Measurements from ENCODE around the gene KNDC1.

Gene KNDC1

GRCh38 chr10:133183646-133184378, 23.8 kb downstream of the KNDC1 start:
- Mint-ChIP-seq H3K36me3 (ENCODE audit: insufficient read depth) (no peaks in the 10 kb centered on the region), H3K4me1 (ENCODE audit: low read depth in 2 of 2) (no peaks in the 10 kb centered on the region), H3K9me3 (no peaks in the 10 kb centered on the region), H3K27me3 (peaks cover 0 to 13% of the 10 kb centered on the region in 2 donors), H3K4me3 (no peak overlapping the region), H3K27ac (no peak overlapping the region)
- DNase-seq (no peak), ATAC-seq (replicated peaks) (no peak)

GRCh38 chr10:133184591-133185244, 24.7 kb downstream of the KNDC1 start:
- no peaks in the 10 kb centered on the region for H3K9me3 Mint-ChIP-seq
- no peak overlapping the region for H3K27ac Mint-ChIP-seq
- DNase-seq (no peak), ATAC-seq (replicated peaks) (no peak)
- no peaks in the 10 kb centered on the region for H3K36me3 Mint-ChIP-seq (ENCODE audit: insufficient read depth)
- no peaks in the 10 kb centered on the region for H3K4me1 Mint-ChIP-seq (ENCODE audit: low read depth in 2 of 2)
- H3K27me3 Mint-ChIP-seq = peaks cover 0 to 17% of the 10 kb centered on the region in 2 donors
- H3K4me3 Mint-ChIP-seq = no peak overlapping the region

DNA sequence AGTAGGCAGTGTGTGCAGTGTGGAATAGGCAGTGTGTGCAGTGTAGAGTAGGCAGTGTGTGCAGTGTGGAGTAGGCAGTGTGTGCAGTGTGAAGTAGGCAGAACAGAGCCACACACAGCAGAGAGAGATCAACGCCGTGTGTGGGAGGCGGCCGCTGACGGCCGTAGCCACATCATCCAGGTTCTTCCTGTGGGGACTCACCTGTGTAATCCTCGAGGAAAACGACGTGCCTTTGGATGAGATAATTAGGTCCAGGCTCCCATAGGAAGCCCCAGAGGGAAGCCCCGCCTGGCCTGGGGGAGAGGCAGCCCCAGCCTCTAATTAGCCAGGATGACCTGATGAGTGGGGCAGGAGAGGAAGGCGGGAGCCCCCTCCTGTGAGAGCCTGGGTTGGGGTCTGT, 25.4 kb downstream of the KNDC1 start:
- H3K4me3 Mint-ChIP-seq = no peak overlapping the region
- DNase-seq = no peak
- no peaks in the 10 kb centered on the region for H3K36me3 Mint-ChIP-seq (ENCODE audit: insufficient read depth)
- H3K27me3 Mint-ChIP-seq = peaks cover 0 to 24% of the 10 kb centered on the region in 2 donors
- H3K27ac Mint-ChIP-seq = no peak overlapping the region
- ATAC-seq (replicated peaks) = no peak
- no peaks in the 10 kb centered on the region for H3K4me1 Mint-ChIP-seq (ENCODE audit: low read depth in 2 of 2)
- H3K9me3 Mint-ChIP-seq = no peaks in the 10 kb centered on the region

DNA sequence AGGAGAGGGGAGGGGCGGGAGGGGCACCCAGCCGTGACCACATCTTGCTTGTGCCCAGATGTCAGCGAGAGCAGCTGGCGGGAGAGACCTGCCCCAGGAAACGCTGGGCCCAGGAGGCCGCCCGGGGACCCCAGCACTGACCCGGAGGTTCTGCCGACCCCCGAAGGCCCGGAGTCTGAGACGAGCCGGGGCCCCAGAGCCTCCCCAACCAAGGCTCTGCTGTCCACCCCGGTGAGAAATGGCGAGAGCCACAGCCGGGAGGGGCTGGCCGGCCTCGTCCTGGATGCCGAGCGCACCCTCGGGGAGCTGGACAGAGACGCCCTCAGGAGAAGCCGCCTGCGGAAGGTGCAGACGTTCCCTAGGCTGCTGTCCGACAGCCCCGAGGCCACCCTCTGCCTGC, 25.9 kb downstream of the KNDC1 start:
- Mint-ChIP-seq H3K27ac (no peak overlapping the region), H3K36me3 (ENCODE audit: insufficient read depth) (no peaks in the 10 kb centered on the region), H3K4me1 (ENCODE audit: low read depth in 2 of 2) (no peaks in the 10 kb centered on the region), H3K27me3 (peaks cover 0 to 24% of the 10 kb centered on the region in 2 donors), H3K4me3 (no peak overlapping the region), H3K9me3 (no peaks in the 10 kb centered on the region)
- DNase-seq = no peak
- no peak for ATAC-seq (replicated peaks)

GRCh38 chr10:133186416-133187090, 26.5 kb downstream of the KNDC1 start:
- no peaks in the 10 kb centered on the region for H3K4me1 Mint-ChIP-seq (ENCODE audit: low read depth in 2 of 2)
- H3K9me3 Mint-ChIP-seq = no peaks in the 10 kb centered on the region
- no peak overlapping the region for H3K4me3 Mint-ChIP-seq
- DNase-seq (no peak), ATAC-seq (replicated peaks) (no peak)
- H3K36me3 Mint-ChIP-seq (ENCODE audit: insufficient read depth) = no peaks in the 10 kb centered on the region
- peaks cover 0 to 18% of the 10 kb centered on the region in 2 donors for H3K27me3 Mint-ChIP-seq
- H3K27ac Mint-ChIP-seq = no peak overlapping the region

DNA sequence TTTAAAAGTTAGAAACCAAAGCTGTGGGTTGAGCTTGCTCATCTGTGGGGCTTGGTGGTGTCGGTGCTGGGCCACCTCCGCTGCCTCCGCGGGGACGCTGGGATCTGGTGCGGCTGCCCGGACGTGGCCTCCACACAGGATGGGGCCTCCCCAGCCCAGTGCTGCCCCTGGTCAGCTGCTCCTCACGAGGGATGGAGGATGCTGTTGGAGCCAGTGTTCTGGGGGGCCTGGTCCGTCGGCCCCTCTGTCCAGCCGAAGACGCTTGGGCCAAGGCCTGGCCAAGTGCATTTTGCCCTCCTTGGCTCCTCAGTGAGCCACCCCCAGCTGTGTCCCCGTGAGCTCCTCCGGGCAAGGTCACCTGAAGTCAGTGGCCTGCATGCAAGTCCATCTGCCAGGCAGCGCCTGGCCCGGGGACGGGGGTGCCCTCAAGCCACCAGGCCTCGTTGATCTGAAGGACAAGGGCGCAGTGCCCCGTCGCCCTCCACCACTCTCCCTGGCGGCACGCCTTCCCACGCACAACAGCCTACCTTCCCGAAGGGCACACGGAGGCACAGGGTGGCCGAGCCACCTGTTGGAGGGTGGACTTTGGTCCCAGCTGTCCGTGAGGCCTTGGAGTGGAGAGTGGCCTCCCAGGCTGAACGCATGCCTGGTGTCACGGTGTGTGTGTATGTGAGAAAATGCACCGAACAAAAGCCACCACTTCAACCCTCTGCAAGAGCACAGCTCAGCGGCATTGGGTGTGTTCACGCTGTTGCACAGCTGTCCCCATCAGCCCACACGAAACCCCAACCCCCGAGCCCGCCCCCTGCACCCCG, 27.3 kb downstream of the KNDC1 start:
- no peak for ATAC-seq (replicated peaks)
- no peak for DNase-seq
- Mint-ChIP-seq H3K27me3 (peaks cover 0 to 13% of the 10 kb centered on the region in 2 donors), H3K27ac (no peak overlapping the region), H3K36me3 (ENCODE audit: insufficient read depth) (no peaks in the 10 kb centered on the region), H3K4me3 (no peak overlapping the region), H3K4me1 (ENCODE audit: low read depth in 2 of 2) (no peaks in the 10 kb centered on the region), H3K9me3 (no peaks in the 10 kb centered on the region)

DNA sequence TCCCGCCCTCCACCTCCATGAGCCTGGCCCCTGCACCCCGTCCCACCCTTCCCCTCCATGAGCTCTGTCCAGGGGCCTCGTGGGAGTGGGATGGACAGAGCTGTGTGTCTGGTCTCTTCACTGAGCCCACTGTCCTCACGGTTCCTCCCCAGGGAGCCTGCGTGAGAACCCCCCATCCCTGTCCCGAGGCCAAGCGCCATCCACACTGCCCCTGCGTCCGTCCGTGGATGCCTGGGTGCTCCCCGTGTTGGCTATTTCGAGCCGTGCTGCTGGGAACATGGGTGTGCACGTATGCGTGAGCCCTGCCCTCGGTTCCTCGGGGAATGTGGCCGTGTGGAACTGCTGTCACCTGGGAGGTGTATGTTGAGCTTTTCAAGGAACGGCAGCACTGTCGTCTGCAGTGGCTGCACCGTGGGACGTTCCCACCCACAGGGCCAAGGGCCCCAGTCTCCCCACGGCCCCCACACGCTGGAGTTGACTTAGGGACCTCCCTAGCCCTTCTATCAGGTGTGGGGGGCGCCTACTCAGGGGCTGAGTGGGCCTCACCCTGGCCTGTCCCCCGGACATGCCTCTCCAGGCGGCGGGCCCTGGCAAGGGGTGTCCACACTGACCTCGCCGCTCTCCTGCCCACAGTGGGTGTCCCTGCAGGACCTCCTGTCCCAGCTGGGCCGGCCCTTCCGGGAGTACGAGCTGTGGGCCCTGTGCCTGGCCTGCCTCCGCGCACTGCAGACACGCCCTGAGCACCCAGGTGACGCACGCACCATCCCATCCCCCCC, 28.1 kb downstream of the KNDC1 start:
- ATAC-seq (replicated peaks) (no peak), DNase-seq (no peak)
- no peaks in the 10 kb centered on the region for H3K36me3 Mint-ChIP-seq (ENCODE audit: insufficient read depth)
- H3K27me3 Mint-ChIP-seq = peaks cover 0 to 13% of the 10 kb centered on the region in 2 donors
- H3K9me3 Mint-ChIP-seq = no peaks in the 10 kb centered on the region
- H3K4me3 Mint-ChIP-seq = no peak overlapping the region
- no peak overlapping the region for H3K27ac Mint-ChIP-seq
- no peaks in the 10 kb centered on the region for H3K4me1 Mint-ChIP-seq (ENCODE audit: low read depth in 2 of 2)

- DNase-seq (no peak), ATAC-seq (replicated peaks) (no peak)
- H3K4me1 Mint-ChIP-seq (ENCODE audit: low read depth in 2 of 2) = no peaks in the 10 kb centered on the region
- peaks cover 0 to 13% of the 10 kb centered on the region in 2 donors for H3K27me3 Mint-ChIP-seq
- H3K9me3 Mint-ChIP-seq = no peaks in the 10 kb centered on the region
- no peaks in the 10 kb centered on the region for H3K36me3 Mint-ChIP-seq (ENCODE audit: insufficient read depth)
- no peak overlapping the region for H3K4me3 Mint-ChIP-seq
- H3K27ac Mint-ChIP-seq = no peak overlapping the region
Observed at GRCh38 chr10:133189256-133189655, 29.2 kb downstream of the KNDC1 start.

DNA sequence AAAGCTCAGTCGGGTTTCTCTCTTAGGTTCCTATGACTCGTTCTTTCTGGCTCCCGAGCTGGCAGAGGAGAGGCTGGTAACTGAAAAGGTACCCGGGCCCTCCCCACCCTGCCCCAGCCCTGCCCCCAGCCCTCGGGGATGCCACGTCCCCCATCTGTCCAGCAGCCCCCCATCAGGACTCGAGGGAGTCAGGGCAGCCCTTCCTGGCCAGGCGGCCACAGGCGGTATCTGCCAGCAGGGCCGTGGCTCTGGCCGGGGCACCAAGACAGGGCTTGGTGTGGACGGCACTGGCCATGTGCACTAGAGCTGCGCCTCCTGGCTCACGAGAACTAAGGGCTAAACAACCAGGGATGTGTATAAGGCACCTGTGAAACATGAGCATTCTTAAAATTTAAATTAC, 29.7 kb downstream of the KNDC1 start:
- H3K27me3 Mint-ChIP-seq = peaks cover 0 to 13% of the 10 kb centered on the region in 2 donors
- DNase-seq = no peak
- no peaks in the 10 kb centered on the region for H3K9me3 Mint-ChIP-seq
- ATAC-seq (replicated peaks) = no peak
- H3K27ac Mint-ChIP-seq = no peak overlapping the region
- no peaks in the 10 kb centered on the region for H3K4me1 Mint-ChIP-seq (ENCODE audit: low read depth in 2 of 2)
- H3K36me3 Mint-ChIP-seq (ENCODE audit: insufficient read depth) = no peaks in the 10 kb centered on the region
- H3K4me3 Mint-ChIP-seq = no peak overlapping the region

GRCh38 chr10:133190225-133190624, 30.2 kb downstream of the KNDC1 start:
- Mint-ChIP-seq H3K9me3 (no peaks in the 10 kb centered on the region), H3K36me3 (ENCODE audit: insufficient read depth) (no peaks in the 10 kb centered on the region), H3K4me1 (ENCODE audit: low read depth in 2 of 2) (no peaks in the 10 kb centered on the region), H3K27me3 (peaks cover 0 to 13% of the 10 kb centered on the region in 2 donors), H3K4me3 (no peak overlapping the region), H3K27ac (no peak overlapping the region)
- ATAC-seq (replicated peaks) = no peak
- DNase-seq = no peak

DNA sequence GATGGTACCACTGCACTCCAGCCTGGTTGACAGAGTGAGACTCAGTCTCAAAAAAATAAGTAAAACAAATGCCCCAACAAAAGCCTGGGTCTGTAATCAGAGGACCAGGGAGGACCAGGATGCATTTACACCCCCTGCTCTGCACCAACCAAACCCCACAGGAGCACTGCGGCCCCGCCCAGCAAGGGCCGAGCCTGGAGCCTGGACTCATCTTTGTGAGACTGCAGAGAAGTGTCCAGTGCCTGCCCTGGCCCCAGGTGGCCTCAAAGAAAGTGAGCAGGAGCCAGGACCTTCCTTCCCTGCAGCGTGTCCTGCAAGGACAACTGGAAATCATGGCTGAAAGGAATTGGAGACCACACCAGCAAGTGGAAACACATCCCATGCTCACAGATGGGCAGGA, 31.6 kb downstream of the KNDC1 start:
- DNase-seq (no peak), ATAC-seq (replicated peaks) (no peak)
- H3K36me3 Mint-ChIP-seq (ENCODE audit: insufficient read depth) = no peaks in the 10 kb centered on the region
- peaks cover 0 to 19% of the 10 kb centered on the region in 2 donors for H3K27me3 Mint-ChIP-seq
- H3K4me3 Mint-ChIP-seq = no peak overlapping the region
- no peaks in the 10 kb centered on the region for H3K9me3 Mint-ChIP-seq
- H3K27ac Mint-ChIP-seq = no peak overlapping the region
- H3K4me1 Mint-ChIP-seq (ENCODE audit: low read depth in 2 of 2) = no peaks in the 10 kb centered on the region

GRCh38 chr10:133194151-133194550, 34.1 kb downstream of the KNDC1 start:
- Mint-ChIP-seq H3K36me3 (ENCODE audit: insufficient read depth) (no peaks in the 10 kb centered on the region), H3K27me3 (peaks cover 0 to 21% of the 10 kb centered on the region in 2 donors), H3K9me3 (no peaks in the 10 kb centered on the region), H3K4me3 (no peak overlapping the region), H3K4me1 (ENCODE audit: low read depth in 2 of 2) (no peaks in the 10 kb centered on the region), H3K27ac (no peak overlapping the region)
- ATAC-seq (replicated peaks) (no peak), DNase-seq (no peak)

- peak overlapping the region in 1 of 2 donors; percentile 63 for H3K27ac Mint-ChIP-seq
- ATAC-seq (replicated peaks) (no peak), DNase-seq (no peak)
Observed at GRCh38 chr10:133195096-133195495, 35.1 kb downstream of the KNDC1 start.

More at GRCh38 chr10:133195096-133195495, 35.1 kb downstream of the KNDC1 start:
- H3K27me3 Mint-ChIP-seq = peaks cover 0 to 13% of the 10 kb centered on the region in 2 donors
- H3K4me3 Mint-ChIP-seq = no peak overlapping the region
- H3K4me1 Mint-ChIP-seq (ENCODE audit: low read depth in 2 of 2) = no peaks in the 10 kb centered on the region
- H3K36me3 Mint-ChIP-seq (ENCODE audit: insufficient read depth) = no peaks in the 10 kb centered on the region
- H3K9me3 Mint-ChIP-seq = no peaks in the 10 kb centered on the region

All from effector memory CD8-positive, alpha-beta T cell (primary cell).